K562 (cell line): Measurements from ENCODE around the gene PSG6. TPM values are rescaled to one million over a fixed set of nuclear protein-coding genes. Genes with fewer than 3 reads are reported as not detected.

Experiments used
- ATAC-seq: fragments of 200-7000 bp; cut with Tn5 transposase; 3 replicates; pipeline ENCODE4 v1.9.1; 2020; ENCODE audit warnings: moderate library complexity
- BruUV-seq: library from RNA; stranded (reverse); fragments of 400-500 nt; replicated peaks from 2 replicates; lab custom pipeline; 2021; lab: Mats Ljungman, UMichigan
- CTCF ChIA-PET: fragments of 300-600 bp; formaldehyde crosslinking; extraction: SDS; loops from one replicate; lab custom pipeline; 2021; ENCODE audit warnings: low intra/inter-chr PET ratio; lab: Yijun Ruan, JAX
- POLR2A ChIA-PET: fragments of 300-600, 350-650 bp; sonication (Branson Sonifier 250); formaldehyde crosslinking; extraction: SDS; loops from one replicate; lab custom pipeline; 2021; ENCODE audit warnings: antibody characterized with exemption, inconsistent platforms; lab: Yijun Ruan, JAX
- DNase-seq, 4 experiments: peaks; one replicate each; pipeline versions ENCODE4 v3.0.0 to v3.0.0-alpha.2; 2011 to 2018; ENCODE audit warnings: low spot score in 3 of 4, mixed read lengths in 3 of 4; ENCODE audit errors: extremely low read depth in 1 of 4
- FAIRE-seq: peaks from 2 replicates; lab custom pipeline; 2011; peaks lifted over from hg19 to GRCh38; lab: Jason Lieb, UNC
- H2AFZ ChIP-seq: 2 replicates; pipeline ENCODE4 v1.6.0; 2011; ENCODE audit warnings: low read depth, low read length, control low read depth, inconsistent platforms
- H3K27ac ChIP-seq: fragments of 200-600 bp; 3 replicates; pipeline ENCODE4 v1.8.0; 2011; ENCODE audit warnings: low read depth, mild to moderate bottlenecking, control low read depth, inconsistent platforms, low read length, moderate library complexity, mixed read lengths; ENCODE audit errors: extremely low read depth
- H3K27me3 ChIP-seq, 2 experiments: fragments of 300-600 bp in 1 of 2; 2 replicates in 1 of 2; 3 replicates in 1 of 2; pipeline versions ENCODE4 v1.6.0 to v1.8.0; 2011; ENCODE audit warnings: inconsistent platforms in 2 of 2, low read length in 2 of 2, mild to moderate bottlenecking in 1 of 2, mixed read lengths in 1 of 2, moderate library complexity in 1 of 2; ENCODE audit not compliant: control insufficient read depth in 2 of 2, insufficient read depth in 2 of 2
- H3K36me3 ChIP-seq: fragments of 300-600 bp; 3 replicates; pipeline ENCODE4 v1.8.0; 2011; ENCODE audit warnings: mild to moderate bottlenecking, low read length, inconsistent platforms; ENCODE audit not compliant: control insufficient read depth, insufficient read depth
- H3K4me1 ChIP-seq, 2 experiments: fragments of 200-600 bp in 1 of 2; replicated peaks in 1 of 2; 2 replicates in 1 of 2; 3 replicates in 1 of 2; pipeline versions ENCODE4 v1.5.1 to v1.8.0; 2011; ENCODE audit warnings: inconsistent platforms in 2 of 2, low read length in 2 of 2, mild to moderate bottlenecking in 1 of 2, mixed read lengths in 1 of 2, moderate library complexity in 1 of 2; ENCODE audit not compliant: control insufficient read depth in 2 of 2, insufficient read depth in 2 of 2
- H3K4me2 ChIP-seq: 2 replicates; pipeline ENCODE4 v1.6.1; 2011; ENCODE audit warnings: low read length, control low read depth, inconsistent platforms, mixed read lengths; ENCODE audit not compliant: insufficient read depth
- H3K4me3 ChIP-seq: fragments of 200-600 bp; sonication (generic), shearing (Covaris generic); 2 replicates; pipeline ENCODE4 v1.5.1; 2016; ENCODE audit warnings: control low read depth, inconsistent platforms
- H3K79me2 ChIP-seq: fragments of 200-600 bp; 3 replicates; pipeline ENCODE4 v1.8.0; 2011; ENCODE audit warnings: low read length, inconsistent platforms; ENCODE audit not compliant: control insufficient read depth, insufficient read depth
- H3K9ac ChIP-seq, 2 experiments: 2 replicates each; pipeline versions ENCODE4 v1.6.0 to v1.6.1; 2011; ENCODE audit warnings: low read depth in 2 of 2, low read length in 2 of 2, control low read depth in 1 of 2, inconsistent platforms in 1 of 2, mild to moderate bottlenecking in 1 of 2, mixed read lengths in 1 of 2; ENCODE audit not compliant: insufficient read depth in 1 of 2
- H3K9me1 ChIP-seq: one replicate; pipeline ENCODE4 v1.6.0; 2011; ENCODE audit warnings: inconsistent platforms, mild to moderate bottlenecking, low read length, moderate library complexity; ENCODE audit not compliant: control insufficient read depth, insufficient read depth
- H3K9me3 ChIP-seq: replicated peaks from 2 replicates; pipeline ENCODE4 v1.5.1; 2011; ENCODE audit warnings: low read depth, low read length, inconsistent platforms; ENCODE audit not compliant: control insufficient read depth, insufficient read depth
- H4K20me1 ChIP-seq: replicated peaks from 2 replicates; pipeline ENCODE4 v1.6.1; 2011; ENCODE audit warnings: low read length, inconsistent platforms, mixed read lengths; ENCODE audit not compliant: control insufficient read depth, insufficient read depth
- CTCF ChIP-seq, 3 experiments: IDR thresholded peaks in 2 of 3; conservative IDR thresholded peaks in 1 of 3; 2 replicates each; pipeline ENCODE4 v1.5.1; 2011 to 2012; ENCODE audit warnings: low read length in 3 of 3, mild to moderate bottlenecking in 3 of 3, control low read depth in 2 of 3, improper control_type of control experiment in 1 of 3, inconsistent platforms in 1 of 3, low read depth in 1 of 3, mixed read lengths in 1 of 3, moderate library complexity in 1 of 3; ENCODE audit not compliant: insufficient read depth in 2 of 3
- ZSCAN32 ChIP-seq: fragments of 450-650 bp; formaldehyde crosslinking; IDR thresholded peaks from 2 replicates; pipeline ENCODE4 v1.4.0; 2020; ENCODE audit warnings: mild to moderate bottlenecking, moderate library complexity
- WGBS: fragments of 100-300 bp; shearing (Covaris generic); methylation state at CpG from one replicate; pipeline ENCODE4 v1.1.6; 2016; ENCODE audit warnings: low coverage, mixed read lengths; ENCODE audit not compliant: insufficient coverage; ENCODE audit errors: missing lambda C conversion rate; 5-methylcytosine and 5-hydroxymethylcytosine counted together
- in situ Hi-C: fragments of 300-500 bp; cut with MboI; formaldehyde crosslinking; loops from 4 replicates; pipeline ENCODE4 v1.15.0; 2018; ENCODE audit warnings: inconsistent platforms, mixed read lengths
- intact Hi-C: fragments of 100-400 bp; cut with micrococcal nuclease; formaldehyde crosslinking; loops from 2 replicates; pipeline ENCODE4 v1.14.2; 2022
- polyA plus RNA-seq, 8 experiments: library from polyadenylated mRNA; depleted of rRNA in 4 of 8; stranded (reverse) in 5 of 8; unstranded in 3 of 8; fragments of >200 nt; fragmentation: Nextera tagmentation in 2 of 8; fragmentation: Illumina TruSeq in 1 of 8; extraction: Ambion mirVana in 2 of 8; extraction: Trizol in 1 of 8; gene quantifications; 2 replicates each; pipeline versions ENCODE4 v1.2.1 to v1.2.3, GENCODE V29; 2011 to 2014; ENCODE audit warnings: inconsistent platforms in 1 of 8, missing spikeins in 1 of 8
- total RNA-seq, 7 experiments: library from RNA; depleted of rRNA in 6 of 7; stranded (reverse); fragments of >200 nt in 6 of 7; fragmentation: Illumina TruSeq in 2 of 7; extraction: Trizol in 2 of 7; gene quantifications; 2 replicates each; pipeline versions ENCODE4 v1.2.1 to v1.2.3, GENCODE V29; 2011 to 2021; ENCODE audit warnings: low replicate concordance in 1 of 7

PSG6 gene
- total and polyA plus RNA-seq, 9 of the 15 experiments (the other 6 are each of a cell fraction or from before 2014, with no cell fraction given) = not detected

GRCh38 chr19:42919757-42920079, 2.0 kb upstream of the PSG6 start:
- Histone ChIP-seq H3K9me1 (no peaks in the 10 kb centered on the region), H2AFZ (0 out of 2 replicates have a peak overlapping the region, but pooled peaks have one; percentile 32), H3K4me3 (no peak overlapping the region), H3K79me2 (no peaks in the 10 kb centered on the region), H3K36me3 (no peaks in the 10 kb centered on the region), H3K4me2 (no peak overlapping the region), H3K9me3 (no peaks in the 10 kb centered on the region), H4K20me1 (no peaks in the 10 kb centered on the region), H3K27ac (no peak overlapping the region), H3K4me1 (no peaks in the 10 kb centered on the region), H3K9ac (no peak overlapping the region), H3K27me3 (no peaks in the 10 kb centered on the region)
- POLR2A ChIA-PET = no interaction called here
- no TSS peak for BruUV-seq
- FAIRE-seq (no peak), DNase-seq (peak in 2 of 4 experiments; percentile 4 to 8), ATAC-seq (no peak)
- 0 out of 6 replicates have a peak, but pooled peaks of 2 of the 3 experiments have one; percentile 1 to 28 for TF ChIP-seq CTCF (IDR thresholded peaks at IDR 0.05 in 2 of 3, conservative IDR thresholded peaks at IDR 0.05 in 1 of 3; ENCODE audit: insufficient read depth in 2 of 3, low read depth in 1 of 3, low read length in 3 of 3)
- no peak for TF ChIP-seq ZSCAN32 (CRISPR knock-in tag)
- CTCF ChIA-PET = no interaction called here
- 0% methylated on average over 2 of the region's 3 CpGs for WGBS
- intact Hi-C loops (no loop called here), in situ Hi-C loops (no loop called here)
